ENCODE data around the gene AKNA. TPM values are rescaled to one million over a fixed set of nuclear protein-coding genes. Genes with fewer than 3 reads are reported as not detected.

The AKNA gene
- total RNA-seq, 3 donors from 2014 or later, result 77.2 to 81.7 (median 80.6) TPM

DNA sequence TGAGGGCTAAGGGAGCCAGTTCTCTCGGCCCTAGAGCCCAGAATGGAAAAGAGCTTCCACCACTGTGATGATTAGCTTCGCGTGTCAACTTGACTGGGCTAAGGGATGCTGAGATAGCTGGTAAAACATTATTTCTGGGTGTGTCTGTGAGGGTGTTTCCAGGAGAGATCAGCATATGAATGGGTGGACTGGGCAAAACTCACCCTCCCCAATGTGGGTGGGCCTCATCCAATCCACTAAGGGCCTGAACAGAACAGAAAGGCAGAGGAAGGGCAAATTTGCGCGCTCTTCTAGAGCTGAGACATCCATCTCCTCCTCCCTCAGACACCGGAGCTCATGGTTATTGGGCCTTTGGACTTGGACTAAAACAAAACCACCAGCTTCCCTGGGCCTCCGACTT is 20.9 kb upstream of the AKNA start:
- Mint-ChIP-seq H3K9me3 (no peaks in the 10 kb centered on the region), H3K4me1 (ENCODE audit: low read depth) (peaks cover 6% of the 10 kb centered on the region), H3K27me3 (ENCODE audit: low read depth) (no peaks in the 10 kb centered on the region), H3K36me3 (ENCODE audit: insufficient read depth) (no peaks in the 10 kb centered on the region), H3K4me3 (no peak overlapping the region)
- no peak for ATAC-seq
- DNase-seq, result no peak

DNA sequence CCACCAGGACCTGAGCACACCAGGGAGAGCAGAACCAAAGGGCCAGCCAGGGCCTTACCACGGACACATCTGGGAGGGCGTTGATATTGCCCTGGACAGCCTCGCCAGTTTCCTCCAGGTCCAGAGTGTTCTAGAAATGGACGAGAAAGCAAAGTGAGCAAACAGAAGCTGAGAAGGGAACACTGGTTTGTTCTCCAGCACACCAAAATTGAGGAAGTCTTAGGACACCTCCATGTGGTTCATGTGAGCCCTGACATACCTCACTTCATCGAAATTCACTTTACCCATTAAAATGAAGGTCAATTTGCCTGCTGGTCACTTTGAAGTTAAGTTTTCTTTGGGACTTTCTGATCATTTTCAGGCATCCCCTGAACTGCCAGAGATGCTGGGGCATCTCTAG is 20.1 kb upstream of the AKNA start:
- Mint-ChIP-seq H3K36me3 (ENCODE audit: insufficient read depth) (no peaks in the 10 kb centered on the region), H3K4me3 (no peak overlapping the region), H3K9me3 (no peaks in the 10 kb centered on the region), H3K4me1 (ENCODE audit: low read depth) (peaks cover 6% of the 10 kb centered on the region), H3K27me3 (ENCODE audit: low read depth) (no peaks in the 10 kb centered on the region)
- ATAC-seq (no peak), DNase-seq (no peak)

DNA sequence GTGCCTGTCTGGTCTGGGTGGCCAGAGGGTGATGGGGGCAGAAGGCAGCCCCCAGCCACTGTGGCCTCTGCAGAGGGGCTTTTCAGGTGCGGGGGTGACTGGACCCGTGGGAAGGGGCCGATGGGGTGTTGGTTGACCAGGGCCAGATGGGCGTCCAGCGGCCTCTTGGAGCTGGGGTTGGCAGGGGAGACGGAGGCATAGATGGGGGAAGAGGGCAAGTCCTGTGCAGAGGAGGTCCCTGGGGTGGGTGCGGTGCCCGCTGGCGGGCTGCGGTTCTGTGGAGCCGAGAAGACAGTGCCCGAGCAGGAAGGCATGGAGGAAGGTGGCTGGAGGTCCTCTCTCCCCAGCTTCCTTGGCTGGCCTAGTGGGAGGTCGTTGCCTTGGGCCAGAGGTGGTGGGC is 18.7 kb upstream of the AKNA start:
- ATAC-seq (no peak), DNase-seq (no peak)
- Mint-ChIP-seq H3K9me3 (no peaks in the 10 kb centered on the region), H3K4me3 (no peak overlapping the region), H3K4me1 (ENCODE audit: low read depth) (peaks cover 6% of the 10 kb centered on the region), H3K36me3 (ENCODE audit: insufficient read depth) (no peaks in the 10 kb centered on the region), H3K27me3 (ENCODE audit: low read depth) (no peaks in the 10 kb centered on the region)

DNA sequence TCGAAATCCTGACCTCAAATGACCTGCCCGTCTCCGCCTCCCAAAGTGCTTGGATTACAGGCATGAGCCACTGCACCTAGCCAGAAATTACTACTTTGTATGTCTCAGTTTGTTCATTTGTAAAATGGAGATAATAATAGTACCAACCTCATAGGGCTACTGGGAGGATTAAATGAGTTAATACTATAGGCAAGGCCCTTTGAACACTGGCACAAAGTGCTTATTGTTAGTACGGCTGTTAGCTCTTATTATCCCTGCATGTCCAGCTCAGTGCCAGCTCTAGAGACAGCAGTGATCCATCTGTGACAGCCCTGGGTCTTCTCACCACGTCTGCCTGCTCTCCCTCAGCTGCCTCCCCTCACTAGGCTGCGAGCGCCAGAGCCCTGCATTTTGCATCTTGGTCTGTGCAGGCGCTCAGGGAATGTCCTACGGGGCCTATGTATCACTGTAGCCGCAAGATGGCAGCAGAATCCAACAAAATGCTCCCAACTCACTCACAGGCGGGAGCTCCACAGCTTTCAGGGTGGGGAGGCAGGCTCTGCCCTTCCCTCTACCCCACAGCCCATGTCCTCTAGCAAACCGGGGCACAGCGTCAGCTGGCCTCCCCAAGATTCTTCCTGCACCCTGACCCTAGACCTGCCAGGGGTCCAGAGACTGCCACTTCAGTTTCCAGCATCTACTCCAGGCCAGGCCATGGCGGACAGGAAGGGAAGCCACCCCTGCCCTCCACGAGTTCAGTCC is 17.7 kb upstream of the AKNA start:
- DNase-seq, result peak; percentile 76
- no peak overlapping the region for H3K4me3 Mint-ChIP-seq
- H3K27me3 Mint-ChIP-seq (ENCODE audit: low read depth), result no peaks in the 10 kb centered on the region
- no peaks in the 10 kb centered on the region for H3K36me3 Mint-ChIP-seq (ENCODE audit: insufficient read depth)
- H3K9me3 Mint-ChIP-seq, result no peaks in the 10 kb centered on the region
- H3K4me1 Mint-ChIP-seq (ENCODE audit: low read depth), result peaks cover 6% of the 10 kb centered on the region
- peak; percentile 98 for ATAC-seq

DNA sequence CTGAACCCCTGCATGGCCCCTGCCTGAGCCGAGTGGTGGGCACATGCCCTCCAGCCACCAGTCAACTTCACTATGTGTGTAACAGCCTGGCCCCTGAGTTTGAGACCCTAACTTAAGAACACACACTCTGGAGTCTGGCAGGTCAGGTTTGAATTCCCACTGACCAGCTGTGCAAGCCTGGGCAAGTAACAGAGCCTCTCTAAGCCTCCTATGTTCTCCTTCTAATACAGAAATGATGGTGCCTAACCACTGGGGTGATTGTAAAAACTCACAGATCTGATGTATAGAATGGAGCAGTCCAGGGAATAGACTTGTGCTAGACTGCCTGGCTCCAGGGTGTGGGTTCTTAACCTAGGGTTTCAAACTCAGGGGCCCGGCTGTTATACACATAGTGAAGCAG is 16.7 kb upstream of the AKNA start:
- H3K27me3 Mint-ChIP-seq (ENCODE audit: low read depth), result no peaks in the 10 kb centered on the region
- no peaks in the 10 kb centered on the region for H3K9me3 Mint-ChIP-seq
- ATAC-seq (no peak), DNase-seq (no peak)
- no peaks in the 10 kb centered on the region for H3K36me3 Mint-ChIP-seq (ENCODE audit: insufficient read depth)
- peaks cover 6% of the 10 kb centered on the region for H3K4me1 Mint-ChIP-seq (ENCODE audit: low read depth)
- H3K4me3 Mint-ChIP-seq, result no peak overlapping the region

DNA sequence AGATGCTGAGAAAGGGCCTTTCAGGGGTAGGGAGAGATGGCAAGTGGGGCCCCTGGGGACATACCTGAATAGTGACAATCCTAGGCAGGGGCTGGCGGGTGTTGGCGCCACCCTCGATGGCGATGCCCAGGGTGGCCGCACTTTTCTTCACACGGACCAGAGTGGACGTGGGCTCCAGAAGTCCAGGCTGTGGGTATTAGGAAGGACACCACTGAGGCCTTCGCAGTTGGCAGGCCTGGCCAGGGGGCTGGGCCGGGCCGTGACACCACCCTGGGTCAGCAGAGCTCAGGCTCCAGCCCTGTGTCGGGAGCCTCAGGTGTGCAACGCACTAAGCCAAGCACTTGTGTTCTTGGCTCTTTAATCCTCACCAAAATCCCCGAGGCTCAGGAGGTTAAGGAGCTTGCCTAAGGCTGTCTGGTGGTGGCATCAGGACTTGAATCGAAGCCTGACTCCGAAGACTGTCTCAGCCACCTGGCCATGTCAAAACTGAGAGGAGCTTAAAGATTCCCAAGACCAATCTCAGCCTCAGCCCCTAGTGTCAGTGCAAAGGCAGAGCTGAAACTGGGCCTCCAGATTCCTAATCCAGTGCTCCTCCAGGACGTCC is 15.5 kb upstream of the AKNA start:
- Mint-ChIP-seq H3K9me3 (no peaks in the 10 kb centered on the region), H3K4me1 (ENCODE audit: low read depth) (peaks cover 6% of the 10 kb centered on the region), H3K36me3 (ENCODE audit: insufficient read depth) (no peaks in the 10 kb centered on the region), H3K27me3 (ENCODE audit: low read depth) (no peaks in the 10 kb centered on the region), H3K4me3 (no peak overlapping the region)
- no peak for ATAC-seq
- DNase-seq, result no peak

DNA sequence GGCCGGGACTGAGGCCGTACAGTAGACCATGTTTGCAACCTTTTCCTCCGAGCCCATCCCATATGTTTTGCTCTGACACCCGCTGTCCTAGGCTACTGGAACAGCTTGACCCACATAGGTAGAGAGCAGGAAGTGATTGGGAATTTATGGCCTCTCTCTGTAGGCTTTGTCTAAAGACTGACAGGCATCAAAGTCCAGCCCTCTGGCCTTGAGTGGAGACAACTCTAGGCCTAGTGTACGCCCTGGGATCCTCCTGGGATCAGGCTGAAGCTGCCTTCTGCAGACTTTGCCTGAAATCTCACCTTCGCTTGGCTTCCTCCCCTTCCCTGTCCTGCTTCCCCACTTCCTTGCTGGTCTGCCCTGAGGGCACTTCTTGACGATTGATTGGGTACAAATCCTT is 13.6 kb upstream of the AKNA start:
- Mint-ChIP-seq H3K4me3 (no peak overlapping the region), H3K9me3 (no peaks in the 10 kb centered on the region), H3K27me3 (ENCODE audit: low read depth) (no peaks in the 10 kb centered on the region), H3K4me1 (ENCODE audit: low read depth) (peaks cover 20% of the 10 kb centered on the region), H3K36me3 (ENCODE audit: insufficient read depth) (peaks cover 2% of the 10 kb centered on the region)
- ATAC-seq (no peak), DNase-seq (no peak)

DNA sequence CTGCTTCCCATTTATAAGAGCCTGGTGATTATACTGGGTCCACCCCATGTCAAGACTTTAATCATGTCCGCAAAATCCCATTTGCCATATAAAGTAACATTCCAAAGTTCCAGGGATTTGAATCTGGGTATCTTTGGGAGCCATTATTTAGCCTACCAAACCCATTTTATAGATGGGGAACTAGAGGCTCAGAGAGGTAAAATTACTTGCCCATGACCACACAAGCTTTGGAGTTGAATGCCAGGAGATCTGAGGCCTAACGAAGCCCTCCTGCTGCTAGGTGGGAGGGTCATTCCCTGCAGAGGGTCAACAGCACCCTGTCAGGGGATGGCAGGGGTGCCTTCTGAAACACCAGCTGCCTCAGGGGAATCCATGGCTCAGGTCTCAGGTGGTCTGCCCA is 13.0 kb upstream of the AKNA start:
- DNase-seq (no peak), ATAC-seq (no peak)
- H3K4me1 Mint-ChIP-seq (ENCODE audit: low read depth), result peaks cover 26% of the 10 kb centered on the region
- no peaks in the 10 kb centered on the region for H3K27me3 Mint-ChIP-seq (ENCODE audit: low read depth)
- H3K9me3 Mint-ChIP-seq, result no peaks in the 10 kb centered on the region
- H3K4me3 Mint-ChIP-seq, result no peak overlapping the region
- H3K36me3 Mint-ChIP-seq (ENCODE audit: insufficient read depth), result peaks cover 2% of the 10 kb centered on the region

DNA sequence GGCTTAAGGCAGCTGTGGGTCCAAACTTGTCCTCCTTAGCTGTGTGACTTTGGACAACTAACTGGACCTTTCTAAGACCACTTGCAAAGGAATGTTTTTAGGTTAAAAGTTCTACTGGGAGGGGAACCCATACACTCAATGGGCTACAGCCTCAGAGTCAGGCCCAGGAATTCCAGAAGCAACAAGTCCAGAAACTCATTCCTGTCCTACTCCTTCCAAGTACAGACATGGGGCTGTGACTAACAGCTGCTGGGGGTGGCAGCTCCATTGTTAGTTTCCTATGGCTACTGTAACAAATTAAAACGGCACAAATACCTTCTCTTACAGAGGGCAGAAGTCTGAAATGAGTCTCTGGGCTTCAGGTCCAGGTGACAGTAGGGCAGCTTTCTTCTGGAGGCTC is 12.4 kb upstream of the AKNA start:
- Mint-ChIP-seq H3K36me3 (ENCODE audit: insufficient read depth) (peaks cover 2% of the 10 kb centered on the region), H3K4me1 (ENCODE audit: low read depth) (peaks cover 25% of the 10 kb centered on the region), H3K27me3 (ENCODE audit: low read depth) (no peaks in the 10 kb centered on the region), H3K9me3 (no peaks in the 10 kb centered on the region), H3K4me3 (no peak overlapping the region)
- ATAC-seq (no peak), DNase-seq (no peak)

DNA sequence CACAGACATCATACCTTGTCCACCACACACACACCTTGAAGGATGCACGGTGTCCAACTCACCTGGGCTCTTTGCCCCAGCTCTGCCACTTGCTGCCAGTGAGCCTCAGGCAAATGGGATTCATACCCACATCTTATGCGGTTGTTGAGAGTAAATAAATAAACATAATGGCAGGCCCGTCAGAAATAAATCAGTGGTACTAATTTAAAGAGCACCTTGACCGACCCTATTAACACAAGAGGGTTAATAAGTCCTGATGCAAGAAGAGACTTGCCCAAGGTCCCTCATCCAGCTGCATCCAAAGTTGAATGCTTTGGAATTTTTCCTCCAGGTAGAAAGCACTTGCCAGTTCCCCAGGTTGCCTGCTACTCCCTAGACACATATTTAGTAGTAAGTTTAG is 11.6 kb upstream of the AKNA start:
- peaks cover 33% of the 10 kb centered on the region for H3K4me1 Mint-ChIP-seq (ENCODE audit: low read depth)
- H3K27me3 Mint-ChIP-seq (ENCODE audit: low read depth), result no peaks in the 10 kb centered on the region
- ATAC-seq (no peak), DNase-seq (no peak)
- no peak overlapping the region for H3K4me3 Mint-ChIP-seq
- H3K36me3 Mint-ChIP-seq (ENCODE audit: insufficient read depth), result peaks cover 2% of the 10 kb centered on the region
- H3K9me3 Mint-ChIP-seq, result no peaks in the 10 kb centered on the region

DNA sequence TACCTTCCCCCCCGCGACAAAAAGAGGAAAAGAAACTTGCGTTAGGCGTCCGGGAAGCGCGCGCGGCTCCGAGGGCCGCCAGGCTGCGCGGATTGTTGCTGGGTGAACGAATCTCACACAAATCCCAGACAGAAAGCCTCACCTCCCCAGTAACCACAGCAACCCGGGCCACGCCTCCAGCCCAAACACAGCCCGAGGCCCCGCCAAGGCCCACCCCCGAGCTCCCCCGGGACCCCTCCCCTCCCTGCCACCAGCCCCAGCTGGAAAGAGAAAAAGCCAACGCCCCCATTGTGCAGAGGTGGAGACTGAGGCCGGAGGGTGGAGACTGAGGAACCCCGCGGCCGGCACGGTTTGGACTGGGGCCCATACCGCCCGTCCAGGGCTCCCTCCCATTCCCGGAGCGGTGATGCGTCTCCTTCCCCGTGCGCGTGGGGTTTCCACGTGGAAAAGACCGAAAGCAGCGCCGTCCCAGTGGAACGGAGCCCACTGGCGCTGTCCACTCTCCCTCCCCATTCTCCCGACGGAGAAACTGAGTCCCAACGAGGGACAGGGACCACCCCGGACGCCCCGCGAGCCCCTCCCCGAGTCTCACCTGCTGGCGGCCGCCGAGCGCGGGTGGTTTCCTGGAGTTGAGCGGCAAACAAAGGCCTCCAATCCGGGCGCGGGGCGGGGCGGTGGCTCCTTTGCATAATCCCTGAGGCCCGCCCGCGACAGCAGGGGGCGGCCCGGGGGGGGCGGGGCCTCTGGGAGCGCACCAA is 10.2 kb upstream of the AKNA start:
- no peaks in the 10 kb centered on the region for H3K27me3 Mint-ChIP-seq (ENCODE audit: low read depth)
- H3K4me3 Mint-ChIP-seq, result peak overlapping the region; percentile 95
- DNase-seq, result peak; percentile 95
- peak; percentile 91 to 92 for ATAC-seq
- H3K36me3 Mint-ChIP-seq (ENCODE audit: insufficient read depth), result peaks cover 2% of the 10 kb centered on the region
- H3K4me1 Mint-ChIP-seq (ENCODE audit: low read depth), result peaks cover 42% of the 10 kb centered on the region
- no peaks in the 10 kb centered on the region for H3K9me3 Mint-ChIP-seq

DNA sequence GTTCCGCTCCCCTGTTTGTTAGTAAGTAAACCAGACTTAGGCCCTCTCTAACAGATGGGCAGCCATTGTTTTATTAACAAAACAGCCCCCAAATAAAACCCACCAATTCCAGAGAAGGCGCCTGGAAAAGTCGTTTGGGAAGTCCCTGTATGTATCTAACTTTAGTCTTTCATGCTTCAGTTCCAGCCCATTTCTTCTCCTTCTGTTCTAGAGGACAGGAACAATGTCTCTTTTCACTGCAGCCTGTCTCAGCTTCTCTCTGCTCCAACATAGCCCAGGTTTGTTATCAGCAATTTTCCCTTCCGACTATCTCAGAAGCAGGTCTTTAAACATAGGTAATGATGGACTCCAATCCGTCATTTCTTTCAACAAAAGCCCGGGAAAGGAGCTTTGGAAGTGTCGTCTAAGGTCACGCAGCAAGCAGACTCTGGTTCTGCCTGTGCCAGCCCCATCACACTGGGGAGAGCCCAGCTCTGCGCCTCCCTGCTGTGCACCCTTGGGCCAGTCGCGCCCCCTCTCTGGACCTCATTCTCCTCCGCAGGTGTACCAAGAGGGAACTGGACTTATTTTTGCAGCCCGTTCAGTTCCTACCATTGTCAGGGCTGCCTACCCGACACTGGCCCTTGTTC is 9.6 kb upstream of the AKNA start:
- Mint-ChIP-seq H3K4me1 (ENCODE audit: low read depth) (peaks cover 49% of the 10 kb centered on the region), H3K9me3 (no peaks in the 10 kb centered on the region), H3K36me3 (ENCODE audit: insufficient read depth) (peaks cover 2% of the 10 kb centered on the region), H3K4me3 (peak overlapping the region; percentile 95), H3K27me3 (ENCODE audit: low read depth) (no peaks in the 10 kb centered on the region)
- peak; percentile 6 to 8 for ATAC-seq
- no peak for DNase-seq

DNA sequence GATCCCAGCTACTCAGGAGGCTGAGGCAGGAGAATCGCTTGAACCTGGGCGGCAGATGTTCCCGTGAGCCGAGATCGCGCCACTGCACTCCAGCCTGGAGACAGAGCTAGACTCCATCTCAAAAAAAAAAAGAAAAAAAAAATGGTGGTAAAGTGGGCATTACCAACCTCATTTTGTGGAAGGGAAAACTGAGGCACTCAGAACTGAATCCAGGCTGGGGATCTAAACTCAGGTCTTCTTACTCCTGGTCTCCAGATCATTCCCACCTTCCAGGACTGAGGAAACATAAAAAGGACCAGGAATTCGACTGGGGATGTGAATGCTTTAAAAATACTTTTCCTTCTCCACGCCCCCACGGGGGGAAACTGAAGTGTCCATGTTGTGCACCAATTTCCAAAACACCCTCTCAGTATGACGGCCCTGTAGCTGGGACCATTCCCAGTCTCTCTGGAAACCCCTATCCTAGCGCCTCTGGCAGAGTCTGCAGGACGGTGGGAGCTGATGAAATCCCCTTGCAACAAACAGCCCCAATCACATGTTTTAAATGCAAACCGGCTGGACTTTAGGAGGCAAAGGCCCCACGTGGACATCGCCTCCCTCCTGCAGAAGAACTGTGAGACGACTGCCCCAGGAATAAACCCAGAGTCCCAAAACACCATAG is 8.9 kb upstream of the AKNA start:
- Mint-ChIP-seq H3K4me1 (ENCODE audit: low read depth) (peaks cover 54% of the 10 kb centered on the region), H3K36me3 (ENCODE audit: insufficient read depth) (peaks cover 2% of the 10 kb centered on the region), H3K4me3 (peak overlapping the region; percentile 95), H3K9me3 (no peaks in the 10 kb centered on the region), H3K27me3 (ENCODE audit: low read depth) (no peaks in the 10 kb centered on the region)
- DNase-seq (no peak), ATAC-seq (no peak)

DNA sequence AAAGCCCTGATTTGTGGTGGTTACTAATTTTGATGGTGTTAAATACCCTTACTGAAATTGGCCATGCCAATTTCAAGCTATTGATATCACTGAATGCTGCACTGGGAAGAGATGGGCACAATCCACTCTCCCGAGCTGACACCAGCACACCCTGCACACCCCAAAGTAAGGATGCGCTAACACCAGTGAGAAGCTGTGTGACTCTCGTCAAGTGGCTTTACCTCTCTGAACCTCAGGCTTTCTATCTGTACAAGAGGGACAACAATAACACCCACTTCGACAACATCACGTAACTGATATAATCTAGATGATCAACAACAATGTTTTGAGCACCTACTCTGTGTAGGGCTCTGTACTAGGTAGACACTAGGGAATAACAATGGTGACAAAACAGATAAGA is 8.0 kb upstream of the AKNA start:
- no peaks in the 10 kb centered on the region for H3K27me3 Mint-ChIP-seq (ENCODE audit: low read depth)
- DNase-seq (no peak), ATAC-seq (no peak)
- no peaks in the 10 kb centered on the region for H3K9me3 Mint-ChIP-seq
- peak overlapping the region; percentile 41 for H3K4me3 Mint-ChIP-seq
- H3K4me1 Mint-ChIP-seq (ENCODE audit: low read depth), result peaks cover 62% of the 10 kb centered on the region
- H3K36me3 Mint-ChIP-seq (ENCODE audit: insufficient read depth), result peaks cover 8% of the 10 kb centered on the region

Measured in activated T-cell treated with anti-CD3 and anti-CD28 coated beads, Interleukin-2, amount 50 U/mL, for 4 hours (primary cell).